ENCODE data around the gene SIRT2.
A peak's percentile ranks its signal among the peaks of the same experiment; 100 is the strongest.

Gene SIRT2

GRCh38 chr19:38910488-38910887 lies 11.1 kb upstream of the SIRT2 start:
- no peak overlapping the region for H3K9ac ChIP-seq (ENCODE audit: low read depth in 1 of 2, low read length in 2 of 2)
- no peak overlapping the region for H3K4me3 ChIP-seq (ENCODE audit: low read length in 2 of 2)
- H3K9me3 ChIP-seq (ENCODE audit: control insufficient read depth in 2 of 2, low read length in 2 of 2), result no peaks in the 10 kb centered on the region
- H3K4me1 ChIP-seq (ENCODE audit: control insufficient read depth in 2 of 2, insufficient read depth in 2 of 2, low read length in 2 of 2), result no peaks in the 10 kb centered on the region
- no peak overlapping the region for H3K27ac ChIP-seq (ENCODE audit: low read depth in 2 of 2, low read length in 2 of 2)
- H3K27me3 ChIP-seq (ENCODE audit: control insufficient read depth in 2 of 2, insufficient read depth in 2 of 2, low read length in 2 of 2), result no peaks in the 10 kb centered on the region
- H3K36me3 ChIP-seq (ENCODE audit: control insufficient read depth in 2 of 2, insufficient read depth in 2 of 2, low read length in 2 of 2), result peaks cover 10 to 13% of the 10 kb centered on the region in 2 donors

GRCh38 chr19:38908911-38909310 lies 9.5 kb upstream of the SIRT2 start:
- Histone ChIP-seq H3K4me3 (ENCODE audit: low read length in 2 of 2) (no peak overlapping the region), H3K27me3 (ENCODE audit: control insufficient read depth in 2 of 2, insufficient read depth in 2 of 2, low read length in 2 of 2) (no peaks in the 10 kb centered on the region), H3K9me3 (ENCODE audit: control insufficient read depth in 2 of 2, low read length in 2 of 2) (no peaks in the 10 kb centered on the region), H3K9ac (ENCODE audit: low read depth in 1 of 2, low read length in 2 of 2) (no peak overlapping the region), H3K27ac (ENCODE audit: low read depth in 2 of 2, low read length in 2 of 2) (no peak overlapping the region), H3K4me1 (ENCODE audit: control insufficient read depth in 2 of 2, insufficient read depth in 2 of 2, low read length in 2 of 2) (no peaks in the 10 kb centered on the region), H3K36me3 (ENCODE audit: control insufficient read depth in 2 of 2, insufficient read depth in 2 of 2, low read length in 2 of 2) (peaks cover 20 to 22% of the 10 kb centered on the region in 2 donors)

GRCh38 chr19:38907670-38908069 lies 8.3 kb upstream of the SIRT2 start:
- Histone ChIP-seq H3K36me3 (ENCODE audit: control insufficient read depth in 2 of 2, insufficient read depth in 2 of 2, low read length in 2 of 2) (peaks cover 20 to 22% of the 10 kb centered on the region in 2 donors), H3K4me3 (ENCODE audit: low read length in 2 of 2) (no peak overlapping the region), H3K9ac (ENCODE audit: low read depth in 1 of 2, low read length in 2 of 2) (no peak overlapping the region), H3K27me3 (ENCODE audit: control insufficient read depth in 2 of 2, insufficient read depth in 2 of 2, low read length in 2 of 2) (no peaks in the 10 kb centered on the region), H3K4me1 (ENCODE audit: control insufficient read depth in 2 of 2, insufficient read depth in 2 of 2, low read length in 2 of 2) (no peaks in the 10 kb centered on the region), H3K9me3 (ENCODE audit: control insufficient read depth in 2 of 2, low read length in 2 of 2) (no peaks in the 10 kb centered on the region), H3K27ac (ENCODE audit: low read depth in 2 of 2, low read length in 2 of 2) (no peak overlapping the region)

GRCh38 chr19:38907227-38907626 lies 7.8 kb upstream of the SIRT2 start:
- H3K4me1 ChIP-seq (ENCODE audit: control insufficient read depth in 2 of 2, insufficient read depth in 2 of 2, low read length in 2 of 2), result no peaks in the 10 kb centered on the region
- no peaks in the 10 kb centered on the region for H3K27me3 ChIP-seq (ENCODE audit: control insufficient read depth in 2 of 2, insufficient read depth in 2 of 2, low read length in 2 of 2)
- no peak overlapping the region for H3K27ac ChIP-seq (ENCODE audit: low read depth in 2 of 2, low read length in 2 of 2)
- no peaks in the 10 kb centered on the region for H3K9me3 ChIP-seq (ENCODE audit: control insufficient read depth in 2 of 2, low read length in 2 of 2)
- no peak overlapping the region for H3K4me3 ChIP-seq (ENCODE audit: low read length in 2 of 2)
- peaks cover 20 to 22% of the 10 kb centered on the region in 2 donors for H3K36me3 ChIP-seq (ENCODE audit: control insufficient read depth in 2 of 2, insufficient read depth in 2 of 2, low read length in 2 of 2)
- no peak overlapping the region for H3K9ac ChIP-seq (ENCODE audit: low read depth in 1 of 2, low read length in 2 of 2)

- Histone ChIP-seq H3K9ac (ENCODE audit: low read depth in 1 of 2, low read length in 2 of 2) (no peak overlapping the region), H3K9me3 (ENCODE audit: control insufficient read depth in 2 of 2, low read length in 2 of 2) (no peaks in the 10 kb centered on the region), H3K36me3 (ENCODE audit: control insufficient read depth in 2 of 2, insufficient read depth in 2 of 2, low read length in 2 of 2) (peaks cover 20 to 22% of the 10 kb centered on the region in 2 donors), H3K4me3 (ENCODE audit: low read length in 2 of 2) (no peak overlapping the region), H3K27ac (ENCODE audit: low read depth in 2 of 2, low read length in 2 of 2) (no peak overlapping the region), H3K4me1 (ENCODE audit: control insufficient read depth in 2 of 2, insufficient read depth in 2 of 2, low read length in 2 of 2) (peaks cover under 1 to 4% of the 10 kb centered on the region in 2 donors), H3K27me3 (ENCODE audit: control insufficient read depth in 2 of 2, insufficient read depth in 2 of 2, low read length in 2 of 2) (no peaks in the 10 kb centered on the region)
Observed at GRCh38 chr19:38905620-38906019, 6.2 kb upstream of the SIRT2 start.

GRCh38 chr19:38904581-38905539 lies 5.4 kb upstream of the SIRT2 start:
- H3K4me3 ChIP-seq (ENCODE audit: low read length in 2 of 2), result no peak overlapping the region
- H3K4me1 ChIP-seq (ENCODE audit: control insufficient read depth in 2 of 2, insufficient read depth in 2 of 2, low read length in 2 of 2), result peaks cover 5 to 7% of the 10 kb centered on the region in 2 donors
- no peak overlapping the region for H3K9ac ChIP-seq (ENCODE audit: low read depth in 1 of 2, low read length in 2 of 2)
- H3K36me3 ChIP-seq (ENCODE audit: control insufficient read depth in 2 of 2, insufficient read depth in 2 of 2, low read length in 2 of 2), result peaks cover 20 to 22% of the 10 kb centered on the region in 2 donors
- H3K27me3 ChIP-seq (ENCODE audit: control insufficient read depth in 2 of 2, insufficient read depth in 2 of 2, low read length in 2 of 2), result no peaks in the 10 kb centered on the region
- H3K9me3 ChIP-seq (ENCODE audit: control insufficient read depth in 2 of 2, low read length in 2 of 2), result no peaks in the 10 kb centered on the region
- no peak overlapping the region for H3K27ac ChIP-seq (ENCODE audit: low read depth in 2 of 2, low read length in 2 of 2)

- no peak overlapping the region for H3K27ac ChIP-seq (ENCODE audit: low read depth in 2 of 2, low read length in 2 of 2)
- no peaks in the 10 kb centered on the region for H3K27me3 ChIP-seq (ENCODE audit: control insufficient read depth in 2 of 2, insufficient read depth in 2 of 2, low read length in 2 of 2)
- H3K36me3 ChIP-seq (ENCODE audit: control insufficient read depth in 2 of 2, insufficient read depth in 2 of 2, low read length in 2 of 2), result peaks cover 7 to 16% of the 10 kb centered on the region in 2 donors
- H3K4me3 ChIP-seq (ENCODE audit: low read length in 2 of 2), result no peak overlapping the region
- no peaks in the 10 kb centered on the region for H3K9me3 ChIP-seq (ENCODE audit: control insufficient read depth in 2 of 2, low read length in 2 of 2)
- H3K9ac ChIP-seq (ENCODE audit: low read depth in 1 of 2, low read length in 2 of 2), result no peak overlapping the region
- H3K4me1 ChIP-seq (ENCODE audit: control insufficient read depth in 2 of 2, insufficient read depth in 2 of 2, low read length in 2 of 2), result peaks cover 11 to 16% of the 10 kb centered on the region in 2 donors
Observed at GRCh38 chr19:38901683-38902082, 2.3 kb upstream of the SIRT2 start.

- H3K36me3 ChIP-seq (ENCODE audit: control insufficient read depth in 2 of 2, insufficient read depth in 2 of 2, low read length in 2 of 2), result peaks cover 7 to 14% of the 10 kb centered on the region in 2 donors
Observed at GRCh38 chr19:38900743-38901190, 1.3 kb upstream of the SIRT2 start.

GRCh38 chr19:38900202-38900629 lies 798 bp upstream of the SIRT2 start:
- Histone ChIP-seq H3K9me3 (ENCODE audit: control insufficient read depth in 2 of 2, low read length in 2 of 2) (no peaks in the 10 kb centered on the region), H3K27ac (ENCODE audit: low read depth in 2 of 2, low read length in 2 of 2) (peak overlapping the region; percentile 79 to 87), H3K4me1 (ENCODE audit: control insufficient read depth in 2 of 2, insufficient read depth in 2 of 2, low read length in 2 of 2) (peaks cover 11 to 16% of the 10 kb centered on the region in 2 donors), H3K9ac (ENCODE audit: low read depth in 1 of 2, low read length in 2 of 2) (peak overlapping the region; percentile 69 to 93), H3K4me3 (ENCODE audit: low read length in 2 of 2) (peak overlapping the region; percentile 98), H3K27me3 (ENCODE audit: control insufficient read depth in 2 of 2, insufficient read depth in 2 of 2, low read length in 2 of 2) (no peaks in the 10 kb centered on the region), H3K36me3 (ENCODE audit: control insufficient read depth in 2 of 2, insufficient read depth in 2 of 2, low read length in 2 of 2) (peaks cover 4 to 9% of the 10 kb centered on the region in 2 donors)

More at GRCh38 chr19:38900743-38901190, 1.3 kb upstream of the SIRT2 start:
- peak overlapping the region; percentile 98 for H3K4me3 ChIP-seq (ENCODE audit: low read length in 2 of 2)
- no peak overlapping the region for H3K27ac ChIP-seq (ENCODE audit: low read depth in 2 of 2, low read length in 2 of 2)
- H3K4me1 ChIP-seq (ENCODE audit: control insufficient read depth in 2 of 2, insufficient read depth in 2 of 2, low read length in 2 of 2), result peaks cover 11 to 16% of the 10 kb centered on the region in 2 donors
- peak overlapping the region; percentile 69 to 93 for H3K9ac ChIP-seq (ENCODE audit: low read depth in 1 of 2, low read length in 2 of 2)
- no peaks in the 10 kb centered on the region for H3K9me3 ChIP-seq (ENCODE audit: control insufficient read depth in 2 of 2, low read length in 2 of 2)
- no peaks in the 10 kb centered on the region for H3K27me3 ChIP-seq (ENCODE audit: control insufficient read depth in 2 of 2, insufficient read depth in 2 of 2, low read length in 2 of 2)

- no peaks in the 10 kb centered on the region for H3K36me3 ChIP-seq (ENCODE audit: control insufficient read depth in 2 of 2, insufficient read depth in 2 of 2, low read length in 2 of 2)
- peak overlapping the region; percentile 85 to 98 for H3K4me3 ChIP-seq (ENCODE audit: low read length in 2 of 2)
- H3K9me3 ChIP-seq (ENCODE audit: control insufficient read depth in 2 of 2, low read length in 2 of 2), result no peaks in the 10 kb centered on the region
- peaks cover 11 to 16% of the 10 kb centered on the region in 2 donors for H3K4me1 ChIP-seq (ENCODE audit: control insufficient read depth in 2 of 2, insufficient read depth in 2 of 2, low read length in 2 of 2)
- H3K9ac ChIP-seq (ENCODE audit: low read depth in 1 of 2, low read length in 2 of 2), result peak overlapping the region; percentile 84 to 95
- peak overlapping the region; percentile 70 to 83 for H3K27ac ChIP-seq (ENCODE audit: low read depth in 2 of 2, low read length in 2 of 2)
- no peaks in the 10 kb centered on the region for H3K27me3 ChIP-seq (ENCODE audit: control insufficient read depth in 2 of 2, insufficient read depth in 2 of 2, low read length in 2 of 2)
Observed at GRCh38 chr19:38898788-38899446, 501 bp downstream of the SIRT2 start.
